Activated CD4-positive, alpha-beta T cell treated with anti-CD3 and anti-CD28 coated beads, Interleukin-2, amount 10 ng/mL, durations not matched to agents 24 days and 14 days (primary cell): Measurements from ENCODE around the gene FAM222A. TPM values are rescaled to one million over a fixed set of nuclear protein-coding genes. Genes with fewer than 3 reads are reported as not detected.

Source experiments
- DNase-seq: peaks from one replicate; pipeline ENCODE4 v3.0.0; 2022
- H3K27ac Mint-ChIP-seq: one replicate; pipeline ENCODE4 v1.8.0; 2022; ENCODE audit warnings: mild to moderate bottlenecking, mixed read lengths
- H3K27me3 Mint-ChIP-seq: one replicate; pipeline ENCODE4 v1.8.0; 2022; ENCODE audit warnings: mixed read lengths
- H3K36me3 Mint-ChIP-seq: one replicate; pipeline ENCODE4 v1.8.0; 2022; ENCODE audit warnings: low read depth, mild to moderate bottlenecking, mixed read lengths
- H3K4me1 Mint-ChIP-seq: one replicate; pipeline ENCODE4 v1.8.0; 2021; ENCODE audit warnings: mixed read lengths
- H3K4me3 Mint-ChIP-seq: one replicate; pipeline ENCODE4 v1.8.0; 2022; ENCODE audit warnings: mild to moderate bottlenecking, moderate library complexity, mixed read lengths
- H3K9me3 Mint-ChIP-seq: one replicate; pipeline ENCODE4 v1.8.0; 2021; ENCODE audit warnings: mixed read lengths
- intact Hi-C: fragments of 100-400 bp; cut with micrococcal nuclease; formaldehyde crosslinking; loops from one replicate; pipeline ENCODE4 v1.15.1; 2023
- total RNA-seq: library from RNA; stranded (reverse); gene quantifications from 2 replicates; pipeline ENCODE4 v1.2.3, GENCODE V29; 2022

The FAM222A gene
- 1.3 and 1.5 TPM in 2 replicates for total RNA-seq

GRCh38 chr12:109713187-109714070 is at the start of gene FAM222A:
Gene FAM222A (plus strand): TSS chr12:109713825. CDS start chr12:109744147, 30,322 bp downstream.
- H3K4me3 Mint-ChIP-seq = peak within 1 kb of the TSS; percentile 67
- no peak within 1 kb of the TSS for H3K27ac Mint-ChIP-seq
- peak; percentile 99 for DNase-seq
- H3K9me3 Mint-ChIP-seq = no peaks in the 10 kb centered on the region
- no peaks in the 10 kb centered on the region for H3K36me3 Mint-ChIP-seq
- intact Hi-C loops = loop anchor here (1.0 kb wide), 3 partner anchors 140 to 236 kb away; partner anchors contain the start of genes GLTP, KCTD10, MMAB and MVK
- no peaks in the 10 kb centered on the region for H3K4me1 Mint-ChIP-seq
- H3K27me3 Mint-ChIP-seq = peaks cover 53% of the 10 kb centered on the region

- no peak for DNase-seq
- no peaks in the 10 kb centered on the region for H3K9me3 Mint-ChIP-seq
- H3K4me3 Mint-ChIP-seq = no peak overlapping the region
- H3K36me3 Mint-ChIP-seq = no peaks in the 10 kb centered on the region
- no peak overlapping the region for H3K27ac Mint-ChIP-seq
- no peaks in the 10 kb centered on the region for H3K4me1 Mint-ChIP-seq
- peaks cover 1% of the 10 kb centered on the region for H3K27me3 Mint-ChIP-seq
- intact Hi-C loops = no loop called here
Observed at GRCh38 chr12:109664402-109664801, 49.2 kb upstream of the FAM222A start.

GRCh38 chr12:109666068-109666467 is 47.6 kb upstream of the FAM222A start:
- no peak overlapping the region for H3K27ac Mint-ChIP-seq
- H3K4me3 Mint-ChIP-seq = no peak overlapping the region
- H3K9me3 Mint-ChIP-seq = no peaks in the 10 kb centered on the region
- no peaks in the 10 kb centered on the region for H3K36me3 Mint-ChIP-seq
- peaks cover 4% of the 10 kb centered on the region for H3K27me3 Mint-ChIP-seq
- H3K4me1 Mint-ChIP-seq = no peaks in the 10 kb centered on the region
- no peak for DNase-seq
- intact Hi-C loops = no loop called here

DNA sequence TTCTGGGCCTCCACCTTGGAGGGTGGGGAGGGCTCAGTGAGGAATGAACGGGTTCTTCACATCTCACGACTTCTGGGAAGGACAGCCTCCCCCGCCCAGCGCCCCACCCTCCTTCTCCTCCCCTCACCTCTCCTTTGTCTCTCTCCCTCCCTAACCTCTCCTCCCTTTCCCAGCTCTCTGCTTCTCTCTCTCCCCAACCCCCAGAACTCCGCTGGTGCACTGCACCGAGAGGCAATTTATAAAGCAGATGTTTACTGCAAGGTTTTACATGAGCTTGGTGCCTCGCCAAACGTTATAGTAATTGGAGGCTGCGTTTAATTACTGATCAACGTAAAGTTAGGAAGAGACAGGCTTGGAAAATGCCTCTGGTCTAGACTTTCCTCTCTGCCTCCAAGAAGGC is 42.9 kb upstream of the FAM222A start:
- no peak for DNase-seq
- H3K4me1 Mint-ChIP-seq = no peaks in the 10 kb centered on the region
- H3K27me3 Mint-ChIP-seq = peaks cover 4% of the 10 kb centered on the region
- H3K27ac Mint-ChIP-seq = no peak overlapping the region
- H3K36me3 Mint-ChIP-seq = no peaks in the 10 kb centered on the region
- no peak overlapping the region for H3K4me3 Mint-ChIP-seq
- H3K9me3 Mint-ChIP-seq = no peaks in the 10 kb centered on the region
- intact Hi-C loops = no loop called here

GRCh38 chr12:109671502-109671901 is 42.1 kb upstream of the FAM222A start:
- DNase-seq = no peak
- peaks cover 8% of the 10 kb centered on the region for H3K27me3 Mint-ChIP-seq
- H3K9me3 Mint-ChIP-seq = no peaks in the 10 kb centered on the region
- intact Hi-C loops = no loop called here
- H3K4me3 Mint-ChIP-seq = no peak overlapping the region
- no peak overlapping the region for H3K27ac Mint-ChIP-seq
- H3K36me3 Mint-ChIP-seq = no peaks in the 10 kb centered on the region
- H3K4me1 Mint-ChIP-seq = no peaks in the 10 kb centered on the region

- Mint-ChIP-seq H3K36me3 (no peaks in the 10 kb centered on the region), H3K27ac (no peak overlapping the region), H3K4me3 (no peak overlapping the region), H3K4me1 (no peaks in the 10 kb centered on the region), H3K9me3 (no peaks in the 10 kb centered on the region), H3K27me3 (peaks cover 12% of the 10 kb centered on the region)
- no peak for DNase-seq
- intact Hi-C loops = no loop called here
Observed at GRCh38 chr12:109673379-109673778, 40.2 kb upstream of the FAM222A start.

- Mint-ChIP-seq H3K27me3 (peaks cover 14% of the 10 kb centered on the region), H3K9me3 (no peaks in the 10 kb centered on the region), H3K36me3 (no peaks in the 10 kb centered on the region), H3K4me3 (no peak overlapping the region), H3K27ac (no peak overlapping the region), H3K4me1 (no peaks in the 10 kb centered on the region)
- intact Hi-C loops = no loop called here
- no peak for DNase-seq
Observed at GRCh38 chr12:109673884-109674283, 39.7 kb upstream of the FAM222A start.

- intact Hi-C loops = no loop called here
- no peak for DNase-seq
- Mint-ChIP-seq H3K36me3 (no peaks in the 10 kb centered on the region), H3K27me3 (peaks cover 12% of the 10 kb centered on the region), H3K4me1 (no peaks in the 10 kb centered on the region), H3K9me3 (no peaks in the 10 kb centered on the region), H3K4me3 (no peak overlapping the region), H3K27ac (no peak overlapping the region)
Observed at GRCh38 chr12:109675411-109675810, 38.2 kb upstream of the FAM222A start.

DNA sequence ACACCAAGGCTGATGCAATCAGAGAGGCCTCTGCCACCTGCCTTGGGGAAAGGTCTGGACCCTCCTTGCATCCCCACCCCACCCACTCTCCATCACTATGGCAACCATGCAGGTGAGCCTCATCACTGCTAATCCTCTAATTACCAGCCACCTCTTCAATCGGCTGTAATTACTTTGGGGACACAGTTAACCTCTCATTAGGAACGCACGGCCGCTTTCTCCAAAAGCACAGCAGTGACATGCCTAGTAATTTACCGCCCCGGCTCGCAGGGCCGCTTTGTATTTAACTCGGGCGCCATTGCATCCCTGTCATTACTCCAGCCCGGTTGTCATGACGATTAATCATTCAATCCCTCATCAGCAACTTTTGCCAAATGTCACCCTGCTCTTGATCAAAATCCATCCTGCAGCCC is 36.3 kb upstream of the FAM222A start:
- Mint-ChIP-seq H3K36me3 (no peaks in the 10 kb centered on the region), H3K4me3 (no peak overlapping the region), H3K27me3 (peaks cover 14% of the 10 kb centered on the region), H3K9me3 (no peaks in the 10 kb centered on the region), H3K4me1 (no peaks in the 10 kb centered on the region), H3K27ac (no peak overlapping the region)
- intact Hi-C loops = no loop called here
- no peak for DNase-seq

DNA sequence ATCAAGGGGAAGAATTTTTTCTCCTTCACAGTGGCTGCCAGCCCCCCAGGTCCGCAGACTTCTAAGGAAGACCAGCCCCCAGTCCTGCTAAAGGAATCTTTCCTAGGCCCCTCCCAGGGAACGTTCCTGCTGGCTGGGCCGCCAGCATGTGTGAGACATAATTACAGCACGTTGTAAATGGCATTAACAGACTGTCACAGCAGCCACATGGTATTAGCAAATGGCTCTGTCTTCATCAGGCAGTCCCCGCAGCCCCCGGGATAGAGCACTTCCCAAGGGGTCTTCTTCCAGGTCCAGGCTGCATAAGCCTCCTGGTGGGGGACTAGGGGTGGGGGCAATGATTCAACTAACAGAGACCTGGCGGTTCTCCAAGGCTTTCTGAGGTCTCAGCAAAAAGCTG is 34.9 kb upstream of the FAM222A start:
- Mint-ChIP-seq H3K9me3 (no peaks in the 10 kb centered on the region), H3K27me3 (peaks cover 16% of the 10 kb centered on the region), H3K27ac (no peak overlapping the region), H3K36me3 (no peaks in the 10 kb centered on the region), H3K4me3 (no peak overlapping the region), H3K4me1 (no peaks in the 10 kb centered on the region)
- no peak for DNase-seq
- intact Hi-C loops = no loop called here

GRCh38 chr12:109679501-109680263 is 33.9 kb upstream of the FAM222A start:
- intact Hi-C loops = no loop called here
- Mint-ChIP-seq H3K4me3 (no peak overlapping the region), H3K4me1 (no peaks in the 10 kb centered on the region), H3K27me3 (peaks cover 16% of the 10 kb centered on the region), H3K36me3 (no peaks in the 10 kb centered on the region), H3K9me3 (no peaks in the 10 kb centered on the region), H3K27ac (no peak overlapping the region)
- no peak for DNase-seq

- Mint-ChIP-seq H3K9me3 (no peaks in the 10 kb centered on the region), H3K36me3 (no peaks in the 10 kb centered on the region), H3K4me3 (no peak overlapping the region), H3K4me1 (no peaks in the 10 kb centered on the region), H3K27me3 (peaks cover 16% of the 10 kb centered on the region), H3K27ac (no peak overlapping the region)
- DNase-seq = no peak
- intact Hi-C loops = no loop called here
Observed at GRCh38 chr12:109680264-109681005, 33.2 kb upstream of the FAM222A start.

DNA sequence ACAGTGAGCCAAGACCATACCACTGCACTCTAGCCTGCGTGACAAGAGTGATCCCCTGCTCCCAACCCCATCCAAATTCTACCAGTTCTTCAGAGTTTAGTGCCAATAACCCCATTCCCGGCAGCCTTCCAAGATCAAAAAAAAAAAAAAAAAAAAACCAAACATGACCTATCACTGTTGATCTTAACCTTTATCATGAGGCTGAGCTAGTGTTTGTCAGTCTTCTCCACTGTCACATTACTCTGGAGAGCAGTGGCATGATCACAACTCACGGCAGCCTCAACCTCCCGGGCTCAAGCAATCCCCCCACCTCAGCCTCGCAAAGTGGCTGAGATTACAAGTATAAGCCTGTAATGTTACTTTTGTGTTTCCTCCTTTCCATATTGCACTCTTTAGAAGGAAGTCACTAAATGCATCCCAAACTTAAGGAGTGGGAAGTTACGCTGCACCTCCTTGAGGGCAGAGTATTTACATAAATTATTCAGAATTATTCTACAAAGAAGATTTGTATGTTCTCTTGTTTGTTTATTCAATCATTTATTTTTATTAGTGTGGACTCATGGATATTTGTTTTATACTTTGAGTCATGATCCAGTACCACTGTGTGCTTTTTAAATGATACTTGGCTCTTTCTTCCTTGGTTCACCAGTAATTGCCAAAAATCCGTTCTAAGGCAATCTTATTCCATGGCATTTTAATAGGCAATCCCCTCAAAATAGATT is 31.5 kb upstream of the FAM222A start:
- no peak overlapping the region for H3K27ac Mint-ChIP-seq

More for the DNA sequence above, 31.5 kb upstream of the FAM222A start:
- Mint-ChIP-seq H3K36me3 (no peaks in the 10 kb centered on the region), H3K27me3 (peaks cover 9% of the 10 kb centered on the region), H3K4me3 (no peak overlapping the region), H3K4me1 (no peaks in the 10 kb centered on the region), H3K9me3 (no peaks in the 10 kb centered on the region)
- intact Hi-C loops = no loop called here
- DNase-seq = no peak
